CD4-positive, alpha-beta T cell treated with Interleukin-4 for 4 hours (primary cell): Measurements from ENCODE around the gene HPD.
"Not testable (repeated sequence)": the region's sequence is repeated elsewhere in the genome, so short reads cannot be mapped to it uniquely, and the experiment has no call there.

Source experiments
- DNase-seq: peaks from one replicate; pipeline ENCODE4 v3.0.0-alpha.2; 2020

HPD gene

DNA sequence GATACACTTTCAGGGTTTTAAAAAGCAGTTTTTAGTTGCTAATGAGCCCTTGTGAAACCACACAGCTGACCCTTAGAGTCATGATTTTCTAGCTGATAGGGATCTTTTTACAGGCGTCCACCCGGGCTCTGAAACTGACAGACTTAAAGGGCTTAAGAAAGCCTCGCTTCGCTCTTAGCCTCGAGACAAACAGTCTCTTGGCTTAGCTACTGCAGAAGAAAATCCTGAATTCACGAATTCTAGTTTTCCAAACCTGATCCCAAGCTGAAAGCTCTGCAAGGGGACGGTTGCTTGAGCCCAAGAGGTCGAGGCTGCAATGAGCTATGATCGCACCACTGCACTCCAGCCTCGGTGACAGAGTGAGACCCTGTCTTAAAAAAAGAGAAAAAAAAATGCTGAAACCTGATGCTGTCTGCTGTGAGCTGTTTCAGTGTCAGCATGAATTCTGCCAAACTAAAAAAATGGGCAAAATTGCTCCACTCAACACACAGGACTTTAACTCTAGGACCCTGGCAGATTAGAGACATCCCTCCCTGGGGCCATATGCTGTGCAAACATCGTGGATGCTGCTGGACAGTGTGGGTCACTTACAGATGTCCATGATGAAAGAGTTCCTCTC is 3.1 kb upstream of the HPD start:
- DNase-seq = no peak

DNA sequence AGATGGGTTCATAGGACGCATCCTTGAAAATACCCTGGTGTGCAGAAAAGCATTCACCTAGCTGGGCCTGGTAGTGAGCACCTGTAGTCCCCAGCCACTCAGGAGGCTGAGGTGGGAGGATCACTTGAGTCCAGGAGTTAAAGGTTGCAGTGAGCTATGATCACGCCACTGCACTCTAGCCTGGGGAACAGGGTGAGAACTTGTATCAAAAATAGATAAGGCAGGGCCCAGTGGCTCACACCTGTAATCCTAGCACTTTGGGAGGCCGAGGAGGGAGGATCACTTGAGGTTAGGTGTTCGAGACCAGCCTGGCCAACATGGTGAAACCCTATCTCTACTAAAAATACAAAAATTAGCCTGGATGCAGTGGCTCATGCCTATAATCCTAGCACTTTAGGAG is 2.0 kb upstream of the HPD start:
- not testable (repeated sequence) for DNase-seq

DNA sequence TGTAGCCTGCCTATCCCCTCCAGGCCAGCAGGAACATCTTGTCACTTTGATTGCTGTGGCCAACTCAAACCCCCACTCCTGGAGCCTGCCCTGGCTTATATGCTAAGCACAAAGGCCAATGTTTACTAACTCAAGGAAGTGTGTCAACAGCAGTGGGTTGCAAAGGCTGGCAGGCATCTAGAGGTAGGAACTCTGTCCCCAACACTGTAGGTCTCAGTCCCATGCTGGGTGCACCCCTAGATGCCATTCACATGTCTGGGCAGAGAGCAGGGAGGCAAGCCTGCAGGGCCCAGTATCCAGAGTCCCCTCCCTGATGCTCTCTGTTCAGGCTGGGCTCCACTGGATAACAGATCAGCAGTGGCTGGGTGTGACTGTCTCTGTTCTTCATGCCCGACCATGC is 1.6 kb upstream of the HPD start:
- no peak for DNase-seq

DNA sequence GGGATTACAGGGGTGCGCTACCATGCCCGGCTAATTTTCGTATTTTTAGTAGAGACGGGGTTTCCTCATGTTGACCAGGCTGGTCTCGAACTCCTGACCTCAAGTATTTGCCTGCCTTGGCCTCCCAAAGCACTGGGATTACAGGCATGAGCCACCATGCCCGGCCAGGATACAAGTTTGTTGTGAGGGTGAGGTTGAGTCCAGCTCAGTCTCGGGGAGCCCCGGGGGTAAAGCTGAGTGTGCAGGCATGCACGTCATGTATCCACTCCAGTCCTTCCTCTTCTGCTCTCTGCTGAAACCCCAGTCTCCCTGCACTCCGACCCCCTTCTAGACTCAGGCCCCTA is 369 bp downstream of the HPD start:
- DNase-seq = no peak

DNA sequence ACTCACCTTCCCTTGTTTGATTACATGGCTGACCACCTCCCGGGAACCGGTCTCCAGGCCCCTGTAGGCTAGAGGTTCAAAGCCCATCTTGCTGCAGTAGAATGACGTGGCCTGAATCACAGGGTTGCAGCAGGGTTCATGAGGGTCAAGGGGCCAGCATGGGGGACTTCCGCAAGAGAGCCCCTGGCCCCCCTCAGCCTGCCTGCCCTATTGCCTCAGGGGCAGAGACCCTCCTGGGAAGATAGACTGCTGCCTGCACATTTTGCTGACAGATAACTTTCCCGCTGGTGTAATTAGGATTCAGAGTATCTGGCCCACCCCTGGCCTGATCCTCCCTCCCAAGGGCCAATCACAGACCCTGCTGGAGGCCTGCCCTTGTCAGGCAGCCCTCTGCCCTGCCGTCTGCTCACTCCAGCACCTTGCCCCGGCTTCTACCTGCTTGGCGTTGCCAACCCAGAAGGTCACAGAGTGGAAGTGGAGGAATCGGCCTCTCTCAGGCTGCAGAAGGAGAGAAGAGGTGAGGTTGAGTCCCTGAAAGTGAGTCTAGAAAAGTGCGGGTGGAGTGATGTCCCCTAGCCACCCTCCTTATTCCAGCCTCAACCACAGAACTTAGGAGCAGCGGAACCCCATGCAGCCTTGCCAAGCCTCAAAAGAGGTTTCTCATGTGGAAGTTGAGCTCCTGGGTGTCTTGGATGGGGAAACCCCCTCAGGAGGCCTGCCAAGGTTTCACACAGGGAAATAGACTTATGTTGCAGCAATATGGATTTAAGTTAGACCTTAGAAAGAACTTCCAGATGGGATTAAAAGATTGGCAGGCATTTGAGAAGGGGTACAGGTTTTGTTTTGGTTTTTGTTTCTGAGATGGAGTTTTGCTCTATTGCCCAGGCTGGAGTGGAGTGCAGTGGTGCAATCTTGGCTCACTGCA is 1.1 kb downstream of the HPD start:
- DNase-seq = no peak

DNA sequence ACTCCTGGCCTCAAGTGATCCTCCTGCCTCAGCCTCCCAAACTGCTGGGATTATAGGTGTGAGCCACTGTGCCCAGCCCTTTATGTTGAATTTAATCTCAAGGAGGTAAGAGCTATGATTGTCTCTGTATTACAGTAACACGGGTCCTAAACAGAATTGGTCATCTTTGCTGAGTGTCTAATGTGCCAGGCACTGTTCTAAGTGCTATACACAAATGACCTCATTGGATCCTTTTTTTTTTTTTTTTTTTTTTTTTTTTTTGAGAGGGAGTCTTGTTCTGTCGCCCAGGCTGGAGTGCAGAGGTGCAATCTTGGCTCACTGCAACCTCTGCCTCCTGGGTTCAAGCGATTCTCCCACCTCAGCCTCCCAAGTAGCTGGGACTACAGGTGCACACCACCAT is 6.3 kb downstream of the HPD start:
- not testable (repeated sequence) for DNase-seq

DNA sequence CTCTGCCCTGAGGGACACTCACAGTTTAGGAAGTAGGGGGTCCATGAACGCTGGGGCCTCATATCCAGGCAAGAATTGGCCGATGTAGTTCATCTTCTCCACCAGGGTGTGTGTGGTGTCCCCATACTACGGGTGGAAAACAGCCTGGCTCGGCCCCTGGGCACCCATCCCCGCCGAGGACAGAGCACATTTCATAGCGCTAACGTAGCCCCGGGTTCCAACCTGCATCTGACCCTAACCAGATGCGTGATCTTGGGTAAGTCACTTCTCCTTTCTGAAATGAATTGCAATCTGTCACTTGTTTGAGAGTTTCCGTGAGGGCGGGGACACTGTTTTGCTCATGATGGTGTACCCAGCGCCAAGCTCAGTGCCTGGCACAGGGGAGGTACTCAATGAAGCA is 9.0 kb downstream of the HPD start:
- DNase-seq = no peak

DNA sequence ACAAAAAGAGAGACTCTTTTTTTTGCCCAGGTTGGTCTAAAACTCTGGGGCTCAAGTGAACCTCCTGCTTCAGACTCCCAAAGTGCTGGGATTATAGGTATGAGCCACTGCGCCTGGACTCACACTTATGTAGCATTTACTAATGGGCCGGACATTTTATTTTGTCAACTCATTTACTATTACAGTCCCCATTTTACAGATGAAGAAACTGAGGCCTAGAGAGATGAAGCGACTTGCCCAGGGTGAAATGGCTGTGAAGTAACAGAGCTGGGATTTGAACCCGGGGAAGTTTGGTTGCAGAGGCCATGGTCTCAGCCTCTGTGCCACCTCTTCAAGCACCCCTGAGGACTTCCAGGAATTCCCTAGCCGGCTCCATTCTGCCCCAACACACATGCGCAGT is 9.4 kb downstream of the HPD start:
- no peak for DNase-seq

DNA sequence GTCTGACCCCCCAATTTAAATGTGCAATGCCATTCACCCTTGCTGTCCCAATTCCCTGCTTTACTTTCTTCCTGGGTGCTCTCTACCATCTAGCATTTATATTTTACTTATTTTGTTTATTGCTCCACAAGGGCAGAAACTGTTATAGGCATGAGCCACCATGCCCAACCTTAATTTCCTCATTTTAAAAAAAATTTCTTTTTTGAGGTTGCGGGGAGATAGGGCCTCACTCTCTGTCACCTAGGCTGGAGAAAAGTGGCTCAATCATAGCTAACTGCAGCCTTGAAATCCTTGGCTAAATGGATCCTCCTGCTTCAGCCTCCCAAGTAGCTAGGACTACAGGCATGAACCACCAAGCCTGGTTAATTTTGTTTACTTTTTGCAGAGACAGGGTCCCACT is 13.0 kb downstream of the HPD start:
- DNase-seq = no peak

DNA sequence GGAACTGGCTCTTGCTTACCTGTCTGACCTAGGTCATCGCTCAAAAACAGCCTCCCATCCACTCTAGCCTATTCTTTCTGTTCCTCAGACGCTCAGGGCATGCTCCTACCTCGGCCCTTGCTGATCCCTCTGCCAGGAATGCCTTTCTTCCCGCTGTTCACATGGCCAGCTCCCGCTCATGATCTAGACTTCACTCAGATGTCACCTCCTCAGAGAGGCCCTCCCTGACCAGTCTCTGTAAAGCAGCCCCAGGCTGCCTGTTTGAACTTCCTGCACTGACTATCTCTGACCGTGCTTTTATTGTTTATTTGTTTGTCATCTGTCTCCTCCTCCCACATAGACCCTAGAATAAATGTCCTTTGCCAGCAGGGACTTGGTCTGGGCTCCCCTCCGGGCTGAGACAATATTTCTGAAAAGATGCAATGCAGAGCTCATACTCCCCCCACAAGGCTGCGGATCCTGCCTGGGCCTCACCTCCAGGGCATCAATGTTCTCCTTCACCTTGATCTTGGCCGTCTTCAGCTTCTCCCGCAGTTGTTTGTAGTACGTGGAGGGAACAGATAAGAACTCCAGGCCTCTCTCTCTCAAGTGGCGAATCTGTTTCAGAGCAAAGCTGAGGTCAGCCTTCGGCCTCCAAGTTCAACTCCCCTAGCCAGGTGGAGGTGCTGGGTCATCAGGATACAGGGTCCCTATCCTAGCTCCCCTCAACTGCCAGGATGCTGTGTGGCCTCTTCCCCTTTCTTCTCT is 15.2 kb downstream of the HPD start:
- DNase-seq = no peak

DNA sequence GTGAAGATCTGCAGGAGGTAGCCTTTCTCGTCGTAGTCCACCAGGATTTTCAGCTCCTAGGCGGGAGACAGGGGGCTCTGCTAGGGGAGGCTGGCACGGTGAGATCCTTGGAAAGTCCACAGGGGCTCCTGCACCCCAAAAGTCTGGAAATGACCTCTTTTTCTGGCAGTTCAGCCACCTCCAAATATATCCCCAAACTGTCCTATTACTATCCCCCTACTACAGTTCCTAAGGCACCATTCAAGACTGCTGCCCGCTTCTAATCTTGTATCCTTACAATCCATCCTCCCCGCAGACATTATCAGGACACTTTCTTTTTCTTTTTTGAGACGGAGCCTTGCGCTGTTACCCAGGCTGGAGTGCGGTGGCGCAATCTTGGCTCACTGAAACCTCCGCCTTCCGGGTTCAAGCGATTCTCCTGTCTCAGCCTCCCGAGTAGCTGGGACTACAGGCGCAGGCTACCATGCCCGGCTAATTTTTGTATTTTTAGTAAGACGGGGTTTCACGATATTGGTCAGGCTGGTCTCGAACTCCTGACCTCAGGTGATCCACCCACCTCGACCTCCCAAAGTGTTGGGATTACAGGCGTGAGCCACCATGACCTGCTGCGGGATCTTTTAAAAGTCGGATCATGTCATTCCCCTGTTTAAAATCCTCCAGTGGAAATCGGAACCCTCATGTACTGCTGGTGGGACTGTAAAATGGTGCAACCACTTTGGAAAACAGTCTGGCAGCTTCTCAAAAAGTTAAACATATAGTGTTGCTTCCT is 18.5 kb downstream of the HPD start:
- no peak for DNase-seq

DNA sequence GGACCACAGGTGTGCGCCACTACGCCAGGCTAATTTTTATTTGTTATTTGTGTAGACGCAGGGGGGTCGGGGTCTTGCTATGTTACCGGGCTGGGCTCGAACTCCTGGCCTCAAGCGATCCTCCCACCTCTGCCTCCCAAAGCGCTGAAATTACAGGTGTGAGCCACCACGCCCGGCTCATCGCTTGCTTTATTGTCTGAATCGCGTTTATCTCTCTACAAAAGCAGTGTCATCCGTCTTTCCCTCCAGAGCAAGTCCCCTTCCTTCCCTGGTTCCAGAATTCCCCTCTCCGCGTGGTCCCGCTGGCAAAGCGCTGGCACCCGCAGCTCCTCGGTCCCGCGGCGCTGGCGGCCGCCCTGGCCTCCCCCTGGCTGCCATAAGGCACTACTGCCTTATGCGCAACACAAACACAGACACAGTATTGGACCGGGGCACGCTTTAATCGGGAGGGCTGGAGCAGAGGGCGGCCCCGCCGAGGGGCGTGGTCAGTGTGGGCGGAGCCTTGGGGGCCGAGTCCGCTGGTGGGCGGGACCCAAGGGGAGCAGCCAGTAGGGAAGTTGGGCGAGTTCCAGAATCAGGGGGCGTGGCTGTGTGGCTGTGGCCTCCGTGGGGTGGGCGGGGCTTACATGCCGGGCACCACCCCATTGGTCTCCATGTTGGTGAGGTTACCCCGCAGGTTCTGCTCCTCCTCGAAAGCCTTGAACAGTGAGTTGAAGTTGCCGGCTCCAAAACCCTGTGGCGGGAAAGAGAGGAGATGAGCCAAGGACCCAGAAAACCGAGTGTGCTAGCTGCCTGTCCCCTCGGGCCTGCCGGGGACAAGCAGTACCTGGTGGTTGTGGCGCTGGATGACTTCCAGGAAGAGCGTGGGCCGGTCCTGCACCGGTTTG is 19.3 kb downstream of the HPD start:
- peak; percentile 98 for DNase-seq

DNA sequence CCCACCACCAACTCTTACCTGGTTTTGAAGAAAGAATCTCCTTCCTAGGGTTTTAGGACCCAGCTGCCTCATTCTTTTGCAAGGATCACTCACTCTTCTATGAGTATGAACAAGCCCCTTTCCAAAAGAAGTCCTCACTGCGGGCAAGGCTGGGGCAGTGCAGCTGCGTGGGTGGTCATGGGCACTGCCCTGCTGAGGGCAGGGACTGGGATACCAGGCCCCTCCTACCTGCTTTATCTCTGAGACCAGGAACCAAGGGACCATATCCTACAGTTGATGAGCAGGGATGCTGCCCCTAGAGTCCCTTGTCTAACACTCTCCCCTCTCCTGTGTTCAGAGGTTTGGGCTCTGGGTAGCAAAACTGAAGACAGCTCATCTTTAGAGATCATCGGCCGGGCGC is 20.5 kb downstream of the HPD start:
- DNase-seq = no peak

DNA sequence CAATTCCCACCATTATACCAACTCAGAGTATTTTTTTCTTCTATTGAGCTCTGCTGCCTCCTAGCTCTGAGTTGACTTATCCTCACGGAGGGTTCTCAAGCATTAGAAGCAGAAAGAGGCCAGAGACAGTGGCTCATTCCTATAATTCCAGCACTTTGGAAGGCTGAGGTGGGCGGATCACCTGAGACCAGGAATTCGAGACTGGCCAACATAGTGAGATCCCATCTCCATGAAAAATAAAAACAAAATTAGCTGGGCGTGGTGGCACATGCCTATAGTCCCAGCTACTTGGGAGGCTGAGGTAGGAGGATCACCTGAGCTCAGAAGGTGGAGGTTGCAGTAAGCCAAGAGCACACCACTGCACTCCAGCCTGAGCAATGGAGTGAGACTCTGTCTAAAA is 21.0 kb downstream of the HPD start:
- DNase-seq = no peak

DNA sequence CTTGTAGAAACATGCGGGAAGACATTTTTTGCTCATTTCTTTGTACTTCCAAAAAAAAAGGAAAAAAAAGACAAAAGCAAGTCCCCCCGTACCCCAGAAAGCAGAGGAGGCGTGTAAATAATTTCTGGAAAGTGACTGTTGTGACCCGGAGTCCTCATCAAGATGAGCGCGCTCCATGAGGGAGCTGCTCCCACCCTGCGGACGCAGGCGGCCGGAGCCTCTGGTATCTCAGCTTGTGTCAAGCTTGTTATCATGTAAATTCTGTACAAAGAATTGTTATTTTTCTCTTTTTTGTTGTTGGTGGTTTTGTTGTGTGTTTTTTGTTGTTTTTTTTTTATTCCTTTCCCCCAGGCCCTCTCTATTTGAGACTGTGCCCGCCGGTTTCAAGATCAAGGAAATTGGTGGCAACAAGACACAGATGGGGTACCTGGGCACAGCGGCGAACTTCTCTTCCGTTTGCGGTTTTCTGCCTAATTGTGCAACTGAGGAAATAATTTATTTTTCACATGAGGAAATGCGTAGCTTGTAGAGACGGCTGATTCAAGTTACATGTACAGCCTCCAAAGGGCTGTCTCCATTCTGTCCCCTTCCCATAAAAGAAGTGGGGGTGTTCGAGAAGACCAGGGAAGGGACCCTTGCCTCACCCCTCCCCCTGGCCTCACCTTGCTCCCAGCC is 27.0 kb downstream of the HPD start:
- DNase-seq = no peak

DNA sequence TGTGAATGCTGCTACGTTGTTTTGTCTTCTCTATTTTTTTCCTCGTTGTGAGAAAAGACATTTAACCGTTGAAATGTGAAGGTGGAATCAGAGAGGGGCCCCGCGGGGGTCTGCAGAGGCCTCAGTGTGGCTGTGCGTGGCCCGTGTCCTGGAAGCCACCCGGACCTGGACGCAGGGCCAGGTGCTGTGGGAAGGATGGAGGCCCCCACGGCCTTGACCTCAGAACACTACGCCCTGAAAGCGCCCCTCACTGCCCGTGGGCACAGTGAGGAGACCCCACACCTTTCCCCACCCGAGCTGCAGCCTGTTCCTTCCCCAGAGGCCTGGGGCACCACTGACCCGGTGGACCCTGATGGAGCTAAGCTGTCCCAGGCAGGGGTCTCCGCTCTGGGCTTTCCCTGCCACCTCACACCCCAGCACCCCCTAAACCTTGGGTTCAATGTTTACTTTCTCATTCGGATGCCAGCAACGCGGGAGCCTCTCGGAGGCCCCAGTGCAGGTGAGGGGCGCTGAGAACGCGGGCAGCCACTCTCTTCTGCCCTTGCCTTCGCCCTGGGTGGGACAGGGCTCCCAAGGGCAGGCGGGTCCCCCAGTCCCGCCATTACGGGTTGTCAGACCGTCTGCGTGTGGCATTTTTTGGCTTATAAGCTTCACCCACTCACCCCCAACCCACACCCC is 27.9 kb downstream of the HPD start:
- no peak for DNase-seq

DNA sequence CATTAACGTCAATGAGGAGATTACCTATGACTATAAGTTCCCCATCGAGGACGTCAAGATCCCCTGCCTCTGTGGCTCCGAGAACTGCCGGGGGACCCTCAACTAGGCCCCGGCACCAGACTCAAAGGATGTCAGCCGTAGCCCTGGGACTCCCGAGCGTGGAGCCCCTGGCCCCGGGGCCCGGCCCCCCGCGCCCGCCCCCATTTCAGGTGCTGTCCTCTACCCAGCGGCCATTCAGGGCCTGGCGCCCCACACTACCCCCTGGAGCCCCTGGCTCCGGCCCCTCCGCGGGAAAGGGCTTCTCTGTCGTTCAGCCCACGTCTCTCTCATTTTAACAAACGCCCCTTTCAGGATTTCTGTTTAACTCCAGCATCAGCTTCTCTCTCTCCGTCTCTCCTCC is 28.5 kb downstream of the HPD start:
- DNase-seq = no peak

DNA sequence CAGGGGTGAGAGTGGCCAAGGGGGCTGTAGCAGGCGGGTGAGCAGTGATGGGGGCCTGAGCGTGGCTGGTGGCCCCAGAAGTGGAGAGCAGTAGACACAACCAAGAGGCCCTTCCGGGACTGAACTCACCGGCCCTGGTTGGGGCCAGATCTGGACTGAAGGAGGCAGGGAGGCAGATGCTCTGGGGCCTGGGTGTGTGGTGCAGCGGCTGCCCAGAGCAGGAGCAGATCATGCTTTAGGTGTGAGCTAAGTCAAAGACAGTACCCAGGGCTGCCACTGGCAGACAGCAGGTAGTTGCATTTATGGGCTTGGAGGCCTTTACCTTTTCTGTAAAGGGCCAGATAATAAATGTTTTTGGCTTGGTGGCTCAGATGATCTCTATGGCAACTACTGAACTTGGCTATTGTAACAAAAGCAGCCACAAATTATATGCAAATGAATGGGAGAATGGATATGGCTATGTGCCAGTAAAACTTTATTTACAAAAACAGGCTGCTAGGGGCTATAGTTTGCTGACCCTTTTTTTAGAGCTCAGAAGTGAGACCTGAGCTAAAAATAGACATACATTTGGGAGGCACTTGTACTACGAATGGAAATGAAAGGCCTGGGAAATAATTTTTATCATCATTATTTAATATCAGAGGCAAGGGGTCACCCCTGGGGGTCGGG is 29.3 kb downstream of the HPD start:
- no peak for DNase-seq

DNA sequence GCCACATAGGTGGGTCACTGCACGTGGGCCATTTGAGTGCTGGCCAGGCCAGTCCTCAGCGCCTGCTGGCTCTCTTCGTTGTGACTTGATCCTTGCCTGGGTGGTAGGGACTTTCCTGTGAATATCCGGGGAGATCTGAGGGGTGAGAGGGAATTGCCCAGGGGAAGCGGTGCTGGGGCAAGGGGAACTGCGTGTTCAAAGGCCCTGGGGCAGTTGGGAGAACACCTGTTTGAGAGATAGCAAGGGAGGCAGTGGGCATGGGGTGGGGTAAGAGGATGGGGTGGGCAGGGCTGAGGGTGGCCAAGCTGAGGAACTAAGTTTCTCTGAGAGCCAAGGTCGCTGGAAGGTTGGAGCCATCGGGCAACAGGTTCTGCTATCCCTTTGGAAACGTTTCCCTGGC is 29.8 kb downstream of the HPD start:
- DNase-seq = no peak

DNA sequence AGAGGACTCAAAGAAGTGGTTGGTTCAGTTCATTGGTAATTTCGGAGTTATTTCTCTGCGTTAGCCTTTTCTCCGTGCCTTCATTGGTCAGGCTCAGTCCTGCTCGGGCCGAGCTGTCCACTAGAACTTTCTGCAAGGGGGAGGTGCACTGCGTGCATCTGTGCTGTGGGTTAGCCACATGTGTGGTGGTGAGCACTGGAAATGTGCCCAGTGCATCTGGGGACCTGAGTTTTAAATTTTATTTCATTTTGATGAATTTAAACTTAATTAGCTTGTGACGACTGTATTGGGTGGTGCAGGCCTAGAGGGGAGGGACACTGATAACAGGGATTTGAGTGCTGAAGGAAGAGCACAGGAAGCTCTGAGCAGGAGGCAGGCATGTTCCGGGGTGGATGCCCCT is 30.4 kb downstream of the HPD start:
- DNase-seq = no peak
